Activated T-helper 2 cell treated with anti-CD3 and anti-CD28 coated beads, Interferon-gamma antibody, Interleukin-2, Interleukin-4, amounts not matched to agents 10 μg/mL and 5 μg/mL and 100 μg/mL, durations not matched to agents 14 hours and 24 hours and 36 hours (primary cell): Measurements from ENCODE around the gene KIF25. TPM values are rescaled to one million over a fixed set of nuclear protein-coding genes. Genes with fewer than 3 reads are reported as not detected.

Experiments used
- total RNA-seq: library from RNA; stranded (reverse); gene quantifications from 2 replicates; pipeline ENCODE4 v1.2.3, GENCODE V29; 2022

KIF25 gene
- total RNA-seq, 1 donor from 2014 or later, result not detected

Other genes with a start within 250 kb of the KIF25 start
- 28.2 and 33.1 TPM in 2 replicates for gene AFDN, start 170.8 kb upstream of the KIF25 start, total RNA-seq
- not detected in 2 replicates for gene FRMD1, start 81.5 kb downstream of the KIF25 start, total RNA-seq